Keratinocyte (primary cell): ENCODE data around the gene VSIR. TPM values are rescaled to one million over a fixed set of nuclear protein-coding genes. Genes with fewer than 3 reads are reported as not detected.

ENCODE experiments used
- DNase-seq: peaks from one replicate; pipeline ENCODE4 v3.0.0-alpha.2; 2011; ENCODE audit warnings: low read depth, missing footprints, low spot score
- FAIRE-seq: peaks from 2 replicates; lab custom pipeline; 2011; peaks lifted over from hg19 to GRCh38; lab: Jason Lieb, UNC
- H2AFZ ChIP-seq: 2 replicates; pipeline ENCODE4 v1.6.0; 2012; ENCODE audit warnings: low read length, control low read depth, inconsistent platforms; ENCODE audit not compliant: control insufficient read depth
- H3K27ac ChIP-seq: 2 replicates; pipeline ENCODE4 v1.5.1; 2011; ENCODE audit warnings: low read length; ENCODE audit not compliant: control insufficient read depth, insufficient read depth
- H3K27me3 ChIP-seq: 3 replicates; pipeline ENCODE4 v1.6.0; 2011; ENCODE audit warnings: low read length; ENCODE audit not compliant: control insufficient read depth, insufficient read depth; ENCODE audit errors: extremely low read depth
- H3K36me3 ChIP-seq, 2 experiments: 2 replicates in 1 of 2; 3 replicates in 1 of 2; pipeline ENCODE4 v1.5.1; 2011; ENCODE audit warnings: low read length in 2 of 2, mild to moderate bottlenecking in 1 of 2; ENCODE audit not compliant: control insufficient read depth in 2 of 2, insufficient read depth in 2 of 2; ENCODE audit errors: extremely low read depth in 1 of 2
- H3K4me1 ChIP-seq: 3 replicates; pipeline ENCODE4 v1.5.1; 2011; ENCODE audit warnings: low read length; ENCODE audit not compliant: control insufficient read depth, insufficient read depth; ENCODE audit errors: extremely low read depth
- H3K4me2 ChIP-seq: 3 replicates; pipeline ENCODE4 v1.6.0; 2011; ENCODE audit warnings: low read depth, low read length; ENCODE audit not compliant: control insufficient read depth, insufficient read depth; ENCODE audit errors: extremely low read depth
- H3K4me3 ChIP-seq, 3 experiments: fragments of 200-600 bp in 1 of 3; sonication (generic) in 1 of 3; 2 replicates in 2 of 3; 3 replicates in 1 of 3; pipeline ENCODE4 v1.5.1; 2011 to 2016; ENCODE audit warnings: low read length in 3 of 3, mild to moderate bottlenecking in 3 of 3, control low read depth in 2 of 3, inconsistent platforms in 1 of 3, low read depth in 1 of 3, mixed read lengths in 1 of 3, mixed run types in 1 of 3, moderate library complexity in 1 of 3; ENCODE audit not compliant: control insufficient read depth in 2 of 3, insufficient read depth in 2 of 3; ENCODE audit errors: extremely low read depth in 1 of 3
- H3K79me2 ChIP-seq: 2 replicates; pipeline ENCODE4 v1.6.0; 2012; ENCODE audit warnings: low read length; ENCODE audit not compliant: control insufficient read depth, insufficient read depth
- H3K9ac ChIP-seq: 3 replicates; pipeline ENCODE4 v1.6.0; 2011; ENCODE audit warnings: low read length; ENCODE audit not compliant: control insufficient read depth, insufficient read depth; ENCODE audit errors: extremely low read depth
- H3K9me1 ChIP-seq: 3 replicates; pipeline ENCODE4 v1.6.0; 2011; ENCODE audit warnings: low read length; ENCODE audit not compliant: control insufficient read depth, insufficient read depth; ENCODE audit errors: extremely low read depth
- H3K9me3 ChIP-seq: 2 replicates; pipeline ENCODE4 v1.5.1; 2012; ENCODE audit warnings: low read depth, low read length; ENCODE audit not compliant: control insufficient read depth
- H4K20me1 ChIP-seq: 3 replicates; pipeline ENCODE4 v1.6.0; 2011; ENCODE audit warnings: low read length; ENCODE audit not compliant: control insufficient read depth, insufficient read depth; ENCODE audit errors: extremely low read depth
- CTCF ChIP-seq, 3 experiments: IDR thresholded peaks in 1 of 3; conservative IDR thresholded peaks in 1 of 3; optimal IDR thresholded peaks in 1 of 3; 2 replicates in 2 of 3; 3 replicates in 1 of 3; pipeline versions ENCODE3 to v1.5.1; 2011; ENCODE audit warnings: low read length in 3 of 3, mild to moderate bottlenecking in 3 of 3, moderate library complexity in 2 of 3, control low read depth in 1 of 3, inconsistent platforms in 1 of 3; ENCODE audit not compliant: insufficient read depth in 2 of 3; ENCODE audit errors: extremely low read depth in 1 of 3
- EZH2 ChIP-seq: IDR thresholded peaks from one replicate; pipeline ENCODE4 v1.6.1; 2012; ENCODE audit warnings: inconsistent platforms, mild to moderate bottlenecking, low read length, moderate library complexity
- dilution Hi-C: fragments of 300-500 bp; cut with MboI; formaldehyde crosslinking; loops from one replicate; pipeline ENCODE4 v1.7.0; 2020; ENCODE audit warnings: low sequenced_read_pairs; ENCODE audit not compliant: extremely low pct_ligation_motif_present
- polyA plus RNA-seq, 5 experiments: library from polyadenylated mRNA; depleted of rRNA in 3 of 5; stranded (reverse) in 3 of 5; stranded (forward) in 1 of 5; unstranded in 1 of 5; fragments of >200 nt; gene quantifications; 1 replicate in 1 of 5; 2 replicates in 3 of 5; 3 replicates in 1 of 5; pipeline versions ENCODE4 v1.2.1 to v1.2.3, GENCODE V29; 2011 to 2012; ENCODE audit warnings: missing spikeins in 2 of 5, low read depth in 1 of 5, low replicate concordance in 1 of 5

VSIR gene
- polyA plus RNA-seq, 1 donor (not counting 4 experiments of a cell fraction or from before 2014, with no cell fraction given), result 8.1 TPM

DNA sequence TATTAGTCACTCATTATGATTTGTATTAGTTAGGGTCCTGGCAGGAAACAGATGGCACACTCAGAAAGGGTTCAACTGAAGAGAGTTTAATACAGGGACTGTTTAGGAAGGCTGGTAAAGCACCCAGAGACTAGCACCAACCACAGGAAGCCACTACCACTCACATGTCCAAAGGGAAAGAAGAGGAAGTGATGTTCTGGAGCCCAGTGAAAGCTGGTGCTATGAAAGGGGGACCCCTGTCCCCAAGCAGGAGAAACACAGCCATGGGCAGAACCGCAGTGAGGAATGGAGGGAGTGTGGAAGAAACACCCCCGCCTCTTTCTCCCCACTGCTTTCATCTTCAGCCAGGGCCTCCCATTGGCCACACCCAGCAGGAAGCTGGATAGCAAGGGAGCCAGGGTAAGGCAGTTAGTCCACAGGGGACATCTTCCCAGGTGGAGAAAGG is 3.2 kb upstream of the VSIR start:
- H3K4me3 ChIP-seq, result no peak overlapping the region
- H3K79me2 ChIP-seq, result peaks cover 3% of the 10 kb centered on the region
- H3K4me1 ChIP-seq, result peaks cover 19% of the 10 kb centered on the region
- no peak for FAIRE-seq
- DNase-seq, result no peak
- dilution Hi-C loops, result no loop called here
- H3K9ac ChIP-seq, result no peak overlapping the region
- H3K9me1 ChIP-seq, result no peaks in the 10 kb centered on the region
- no peaks in the 10 kb centered on the region for H4K20me1 ChIP-seq
- H2AFZ ChIP-seq, result no peak overlapping the region
- TF ChIP-seq EZH2, result no peak
- no peak for TF ChIP-seq CTCF (optimal IDR thresholded peaks at IDR 0.05 in 1 of 3, IDR thresholded peaks at IDR 0.05 in 1 of 3, conservative IDR thresholded peaks at IDR 0.05 in 1 of 3; ENCODE audit: extremely low read depth in 1 of 3, insufficient read depth in 2 of 3, low read length in 3 of 3)
- H3K27me3 ChIP-seq, result no peaks in the 10 kb centered on the region
- no peaks in the 10 kb centered on the region for H3K9me3 ChIP-seq
- H3K4me2 ChIP-seq, result no peak overlapping the region
- H3K36me3 ChIP-seq, result no peaks in the 10 kb centered on the region
- no peak overlapping the region for H3K27ac ChIP-seq

DNA sequence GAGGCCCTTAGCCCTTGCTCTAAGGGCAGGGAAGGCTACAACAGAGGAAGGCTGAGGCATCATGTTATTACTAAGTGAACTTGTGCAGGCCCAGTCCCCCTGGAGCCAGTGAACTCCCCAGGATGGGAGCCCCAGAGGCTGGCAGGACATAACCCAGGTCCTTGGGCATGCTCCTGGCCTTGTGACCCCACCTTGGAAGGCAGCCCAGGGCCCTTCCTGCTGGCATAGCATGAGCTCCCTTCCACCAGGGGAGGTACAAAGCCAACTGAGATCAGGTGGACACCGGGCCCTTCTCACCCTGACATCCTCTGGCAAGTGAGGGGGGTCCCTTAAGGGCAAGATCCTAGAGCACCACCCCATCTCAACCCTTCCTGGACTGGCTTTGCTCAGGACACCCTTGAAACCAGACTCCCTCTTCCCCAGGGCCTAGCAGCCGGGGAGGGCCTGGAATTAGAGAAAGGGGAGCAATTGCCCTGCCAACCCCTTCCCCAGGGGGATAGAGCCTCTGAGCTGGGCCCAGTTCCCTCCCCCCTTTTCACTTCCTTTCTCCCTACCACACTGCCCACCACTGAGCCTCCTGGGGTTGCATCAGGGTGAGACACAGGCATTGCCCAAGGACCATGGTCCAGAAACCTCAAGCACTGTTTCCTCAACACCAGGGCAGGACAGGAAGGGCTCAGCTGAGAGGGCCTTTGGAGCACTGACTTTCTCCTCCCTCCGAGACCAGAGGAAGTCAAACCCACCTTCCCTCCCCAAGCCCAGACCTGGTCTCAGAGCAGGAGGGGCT is 1.8 kb upstream of the VSIR start:
- Histone ChIP-seq H3K4me2 (no peak overlapping the region), H3K4me1 (peaks cover 19% of the 10 kb centered on the region), H4K20me1 (no peaks in the 10 kb centered on the region), H3K9ac (no peak overlapping the region), H3K27ac (no peak overlapping the region), H3K36me3 (no peaks in the 10 kb centered on the region), H3K27me3 (no peaks in the 10 kb centered on the region), H3K9me1 (no peaks in the 10 kb centered on the region), H2AFZ (no peak overlapping the region), H3K9me3 (no peaks in the 10 kb centered on the region), H3K79me2 (peaks cover 3% of the 10 kb centered on the region), H3K4me3 (no peak overlapping the region)
- no peak for TF ChIP-seq CTCF (optimal IDR thresholded peaks at IDR 0.05 in 1 of 3, IDR thresholded peaks at IDR 0.05 in 1 of 3, conservative IDR thresholded peaks at IDR 0.05 in 1 of 3; ENCODE audit: extremely low read depth in 1 of 3, insufficient read depth in 2 of 3, low read length in 3 of 3)
- no peak for TF ChIP-seq EZH2
- FAIRE-seq, result no peak
- dilution Hi-C loops, result no loop called here
- no peak for DNase-seq
